ENCODE measurements around the gene CAMSAP3.

Gene CAMSAP3

GRCh38 chr19:7617735-7618134, 22.1 kb downstream of the CAMSAP3 start:
- Mint-ChIP-seq H3K36me3 (peaks cover 3% of the 10 kb centered on the region), H3K27me3 (no peaks in the 10 kb centered on the region), H3K9me3 (ENCODE audit: low read depth) (no peaks in the 10 kb centered on the region), H3K4me1 (ENCODE audit: low read depth) (no peaks in the 10 kb centered on the region), H3K4me3 (no peak overlapping the region), H3K27ac (no peak overlapping the region)

GRCh38 chr19:7618348-7618747, 22.7 kb downstream of the CAMSAP3 start:
- no peaks in the 10 kb centered on the region for H3K9me3 Mint-ChIP-seq (ENCODE audit: low read depth)
- no peak overlapping the region for H3K4me3 Mint-ChIP-seq
- no peaks in the 10 kb centered on the region for H3K27me3 Mint-ChIP-seq
- H3K27ac Mint-ChIP-seq: no peak overlapping the region
- peaks cover 3% of the 10 kb centered on the region for H3K36me3 Mint-ChIP-seq
- H3K4me1 Mint-ChIP-seq (ENCODE audit: low read depth): no peaks in the 10 kb centered on the region

- Mint-ChIP-seq H3K27ac (no peak overlapping the region), H3K36me3 (peaks cover 3% of the 10 kb centered on the region), H3K4me3 (no peak overlapping the region), H3K9me3 (ENCODE audit: low read depth) (no peaks in the 10 kb centered on the region), H3K4me1 (ENCODE audit: low read depth) (no peaks in the 10 kb centered on the region), H3K27me3 (no peaks in the 10 kb centered on the region)
These were observed 23.3 kb downstream of the CAMSAP3 start for GRCh38 chr19:7618771-7619510.

GRCh38 chr19:7619671-7620441, 24.2 kb downstream of the CAMSAP3 start:
- no peaks in the 10 kb centered on the region for H3K27me3 Mint-ChIP-seq
- no peaks in the 10 kb centered on the region for H3K4me1 Mint-ChIP-seq (ENCODE audit: low read depth)
- H3K27ac Mint-ChIP-seq: no peak overlapping the region
- H3K9me3 Mint-ChIP-seq (ENCODE audit: low read depth): no peaks in the 10 kb centered on the region
- H3K36me3 Mint-ChIP-seq: peaks cover 3% of the 10 kb centered on the region
- no peak overlapping the region for H3K4me3 Mint-ChIP-seq

- Mint-ChIP-seq H3K36me3 (peaks cover 3% of the 10 kb centered on the region), H3K27ac (no peak overlapping the region), H3K4me3 (no peak overlapping the region), H3K4me1 (ENCODE audit: low read depth) (no peaks in the 10 kb centered on the region), H3K27me3 (no peaks in the 10 kb centered on the region), H3K9me3 (ENCODE audit: low read depth) (no peaks in the 10 kb centered on the region)
These were observed 25.1 kb downstream of the CAMSAP3 start for GRCh38 chr19:7620442-7621412.

GRCh38 chr19:7622933-7623685, 27.4 kb downstream of the CAMSAP3 start:
- Mint-ChIP-seq H3K27me3 (no peaks in the 10 kb centered on the region), H3K9me3 (ENCODE audit: low read depth) (no peaks in the 10 kb centered on the region), H3K4me1 (ENCODE audit: low read depth) (peaks cover 8% of the 10 kb centered on the region), H3K4me3 (no peak overlapping the region), H3K27ac (no peak overlapping the region), H3K36me3 (peaks cover 5% of the 10 kb centered on the region)

GRCh38 chr19:7623725-7624603, 28.3 kb downstream of the CAMSAP3 start:
- Mint-ChIP-seq H3K27me3 (no peaks in the 10 kb centered on the region), H3K27ac (no peak overlapping the region), H3K4me3 (no peak overlapping the region), H3K9me3 (ENCODE audit: low read depth) (no peaks in the 10 kb centered on the region), H3K36me3 (peaks cover 2% of the 10 kb centered on the region), H3K4me1 (ENCODE audit: low read depth) (peaks cover 17% of the 10 kb centered on the region)

GRCh38 chr19:7624810-7625209, 29.1 kb downstream of the CAMSAP3 start:
- peaks cover 25% of the 10 kb centered on the region for H3K4me1 Mint-ChIP-seq (ENCODE audit: low read depth)
- no peaks in the 10 kb centered on the region for H3K9me3 Mint-ChIP-seq (ENCODE audit: low read depth)
- no peak overlapping the region for H3K27ac Mint-ChIP-seq
- H3K4me3 Mint-ChIP-seq: no peak overlapping the region
- peaks cover 2% of the 10 kb centered on the region for H3K36me3 Mint-ChIP-seq
- H3K27me3 Mint-ChIP-seq: no peaks in the 10 kb centered on the region

GRCh38 chr19:7625763-7626372, 30.2 kb downstream of the CAMSAP3 start:
- H3K36me3 Mint-ChIP-seq: peaks cover 2% of the 10 kb centered on the region
- H3K9me3 Mint-ChIP-seq (ENCODE audit: low read depth): no peaks in the 10 kb centered on the region
- H3K4me1 Mint-ChIP-seq (ENCODE audit: low read depth): peaks cover 32% of the 10 kb centered on the region
- H3K27me3 Mint-ChIP-seq: no peaks in the 10 kb centered on the region
- H3K27ac Mint-ChIP-seq: no peak overlapping the region
- H3K4me3 Mint-ChIP-seq: no peak overlapping the region

GRCh38 chr19:7627166-7627565, 31.5 kb downstream of the CAMSAP3 start:
- Mint-ChIP-seq H3K36me3 (peaks cover 2% of the 10 kb centered on the region), H3K4me1 (ENCODE audit: low read depth) (peaks cover 38% of the 10 kb centered on the region), H3K9me3 (ENCODE audit: low read depth) (no peaks in the 10 kb centered on the region), H3K4me3 (peak overlapping the region; percentile 57), H3K27me3 (no peaks in the 10 kb centered on the region), H3K27ac (no peak overlapping the region)

GRCh38 chr19:7628589-7629311, 33.1 kb downstream of the CAMSAP3 start:
- Mint-ChIP-seq H3K4me3 (peak overlapping the region; percentile 99), H3K27me3 (no peaks in the 10 kb centered on the region), H3K36me3 (peaks cover 2% of the 10 kb centered on the region), H3K4me1 (ENCODE audit: low read depth) (peaks cover 38% of the 10 kb centered on the region), H3K9me3 (ENCODE audit: low read depth) (no peaks in the 10 kb centered on the region), H3K27ac (peak overlapping the region; percentile 99)

GRCh38 chr19:7629347-7630054, 33.8 kb downstream of the CAMSAP3 start, which contains the start of the genes PET100 and XAB2:
Gene PET100, plus strand, starts transcription at chr19:7629793. Its CDS starts 41 bp downstream, at chr19:7629834.
Gene XAB2, minus strand, starts transcription at chr19:7629545. Its CDS starts 18 bp downstream, at chr19:7629527.
- H3K36me3 Mint-ChIP-seq: peaks cover 2% of the 10 kb centered on the region
- peak within 1 kb of the TSS; percentile 99 for H3K27ac Mint-ChIP-seq
- peak within 1 kb of the TSS; percentile 99 for H3K4me3 Mint-ChIP-seq
- no peaks in the 10 kb centered on the region for H3K9me3 Mint-ChIP-seq (ENCODE audit: low read depth)
- no peaks in the 10 kb centered on the region for H3K27me3 Mint-ChIP-seq
- peaks cover 38% of the 10 kb centered on the region for H3K4me1 Mint-ChIP-seq (ENCODE audit: low read depth)
